HepG2 (cell line): Measurements from ENCODE around the gene RAD18. TPM values are rescaled to one million over a fixed set of nuclear protein-coding genes. Genes with fewer than 3 reads are reported as not detected.

Experiments
- ATAC-seq: fragments of 200-7000 bp; cut with Tn5 transposase; 3 replicates; pipeline ENCODE4 v1.9.1; 2020; ENCODE audit warnings: mild to moderate bottlenecking, moderate library complexity
- BruUV-seq: library from RNA; stranded (reverse); fragments of 400-500 nt; replicated peaks from 2 replicates; lab custom pipeline; 2021; lab: Mats Ljungman, UMichigan
- CTCF ChIA-PET: fragments of 300-600 bp; formaldehyde crosslinking; extraction: SDS; loops from one replicate; lab custom pipeline; 2021; ENCODE audit warnings: low total read pairs, inconsistent platforms, low intra/inter-chr PET ratio; lab: Yijun Ruan, JAX
- POLR2A ChIA-PET: fragments of 350-600 bp; sonication (Branson Sonifier 250); formaldehyde crosslinking; loops from one replicate; lab custom pipeline; 2020; ENCODE audit warnings: antibody characterized with exemption, inconsistent platforms; lab: Yijun Ruan, JAX
- DNase-seq: peaks from one replicate; pipeline ENCODE4 v3.0.0-alpha.2; 2015; ENCODE audit warnings: low spot score
- FAIRE-seq: peaks from 3 replicates; lab custom pipeline; 2011; peaks lifted over from hg19 to GRCh38; lab: Jason Lieb, UNC
- H2AFZ ChIP-seq: one replicate; pipeline ENCODE4 v1.6.1; 2011; ENCODE audit warnings: low read length, inconsistent platforms
- H3K27ac ChIP-seq: fragments of 300-600 bp; 3 replicates; pipeline ENCODE4 v1.8.0; 2011; ENCODE audit warnings: mixed run types, mild to moderate bottlenecking, mixed read lengths, low read length, inconsistent platforms; ENCODE audit not compliant: insufficient read depth; ENCODE audit errors: extremely low read length
- H3K27me3 ChIP-seq, 2 experiments: fragments of 200-600 bp in 1 of 2; 2 replicates in 1 of 2; 3 replicates in 1 of 2; pipeline versions ENCODE4 v1.6.0 to v1.8.0; 2011; ENCODE audit warnings: low read length in 2 of 2, mild to moderate bottlenecking in 2 of 2, moderate library complexity in 2 of 2, inconsistent platforms in 1 of 2; ENCODE audit not compliant: insufficient read depth in 2 of 2, control insufficient read depth in 1 of 2
- H3K36me3 ChIP-seq, 2 experiments: fragments of 200-600 bp in 1 of 2; replicated peaks in 1 of 2; 2 replicates in 1 of 2; 3 replicates in 1 of 2; pipeline versions ENCODE4 v1.5.1 to v1.8.0; 2011; ENCODE audit warnings: low read length in 2 of 2, inconsistent platforms in 1 of 2; ENCODE audit not compliant: insufficient read depth in 2 of 2, control insufficient read depth in 1 of 2
- H3K4me1 ChIP-seq: 2 replicates; pipeline ENCODE4 v1.5.1; 2012; ENCODE audit warnings: low read length, inconsistent platforms; ENCODE audit not compliant: insufficient read depth
- H3K4me2 ChIP-seq: 2 replicates; pipeline ENCODE4 v1.6.0; 2011; ENCODE audit warnings: low read depth, low read length, inconsistent platforms
- H3K4me3 ChIP-seq, 3 experiments: fragments of 200-600 bp in 1 of 3; sonication (generic), shearing (Covaris generic) in 1 of 3; replicated peaks in 1 of 3; 2 replicates each; pipeline ENCODE4 v1.5.1; 2011 to 2016; ENCODE audit warnings: low read length in 3 of 3, inconsistent platforms in 2 of 3, low read depth in 2 of 3, mild to moderate bottlenecking in 2 of 3, control low read depth in 1 of 3, mixed read lengths in 1 of 3; ENCODE audit not compliant: insufficient read depth in 1 of 3
- H3K79me2 ChIP-seq: one replicate; pipeline ENCODE4 v1.6.1; 2011; ENCODE audit warnings: low read length, inconsistent platforms; ENCODE audit not compliant: insufficient read depth
- H3K9ac ChIP-seq: 2 replicates; pipeline ENCODE4 v1.6.0; 2011; ENCODE audit warnings: mild to moderate bottlenecking, low read depth, low read length, inconsistent platforms; ENCODE audit not compliant: insufficient read depth
- H3K9me3 ChIP-seq: 2 replicates; pipeline ENCODE4 v1.5.1; 2012; ENCODE audit warnings: mild to moderate bottlenecking, low read length
- H4K20me1 ChIP-seq: 2 replicates; pipeline ENCODE4 v1.6.0; 2011; ENCODE audit warnings: inconsistent platforms, mild to moderate bottlenecking, low read length, moderate library complexity; ENCODE audit not compliant: insufficient read depth
- DR1 ChIP-seq: sonication (generic); formaldehyde crosslinking; IDR thresholded peaks from 2 replicates; pipeline ENCODE4 v1.8.0; 2021; ENCODE audit warnings: mild to moderate bottlenecking, missing genetic modification reagents, inconsistent platforms
- ELF3 ChIP-seq: IDR thresholded peaks from 2 replicates; pipeline ENCODE4 v1.6.1; 2016; ENCODE audit warnings: missing genetic modification reagents, missing compliant biosample characterization
- ISL2 ChIP-seq: sonication (generic); formaldehyde crosslinking; IDR thresholded peaks from 2 replicates; pipeline ENCODE4 v1.5.0; 2020; ENCODE audit warnings: missing genetic modification reagents
- NFE2 ChIP-seq: sonication (generic); formaldehyde crosslinking; IDR thresholded peaks from 2 replicates; pipeline ENCODE4 v1.4.0; 2020; ENCODE audit warnings: missing genetic modification reagents
- POLR2AphosphoS5 ChIP-seq: IDR thresholded peaks from 2 replicates; pipeline ENCODE4 v1.6.1; 2012; ENCODE audit warnings: low read depth, low read length
- SMAD9 ChIP-seq: sonication (generic); formaldehyde crosslinking; IDR thresholded peaks from 2 replicates; pipeline ENCODE4 v1.5.1; 2020; ENCODE audit warnings: mild to moderate bottlenecking, missing genetic modification reagents
- SP1 ChIP-seq, 2 experiments: fragments of 450-650 bp in 1 of 2; sonication (generic) in 1 of 2; formaldehyde crosslinking in 1 of 2; IDR thresholded peaks; 2 replicates each; pipeline versions ENCODE4 v1.4.0 to v1.6.1; 2016 to 2020; ENCODE audit warnings: missing genetic modification reagents in 1 of 2
- TCF12 ChIP-seq, 2 experiments: fragments of 450-650 bp in 1 of 2; sonication (generic) in 1 of 2; formaldehyde crosslinking in 1 of 2; IDR thresholded peaks; 2 replicates each; pipeline versions ENCODE4 v1.6.1 to v1.8.0; 2017 to 2022; ENCODE audit warnings: antibody characterized with exemption in 1 of 2, mild to moderate bottlenecking in 1 of 2, missing genetic modification reagents in 1 of 2, moderate library complexity in 1 of 2
- ZNF143 ChIP-seq: sonication (generic); formaldehyde crosslinking; IDR thresholded peaks from 2 replicates; pipeline ENCODE4 v1.4.0; 2020; ENCODE audit warnings: missing genetic modification reagents
- ZNF713 ChIP-seq: sonication (generic); formaldehyde crosslinking; IDR thresholded peaks from 2 replicates; pipeline ENCODE4 v1.4.0; 2020; ENCODE audit warnings: mild to moderate bottlenecking, missing genetic modification reagents
- WGBS: methylation state at CpG from one replicate; pipeline ENCODE4 v1.1.6; 2017; ENCODE audit warnings: low lambda C conversion rate; 5-methylcytosine and 5-hydroxymethylcytosine counted together
- in situ Hi-C: cut with HindIII; loops from 2 replicates; pipeline ENCODE4 v1.10.0; 2017; ENCODE audit warnings: low pct_unique_long_range_greater_than_20kb; ENCODE audit not compliant: extremely low pct_ligation_motif_present
- intact Hi-C: fragments of 100-400 bp; cut with micrococcal nuclease; formaldehyde crosslinking; loops from one replicate; pipeline ENCODE4 v1.10.0; 2022; ENCODE audit not compliant: unreplicated experiment
- polyA plus RNA-seq, 8 experiments: library from polyadenylated mRNA; depleted of rRNA in 3 of 8; stranded (reverse) in 7 of 8; unstranded in 1 of 8; fragments of >200 nt; fragmentation: Illumina TruSeq in 4 of 8; extraction: Trizol in 4 of 8; gene quantifications; 2 replicates each; pipeline versions ENCODE4 v1.2.1 to v1.2.3, GENCODE V29; 2011 to 2016; ENCODE audit warnings: low read depth in 4 of 8, missing spikeins in 1 of 8, mixed read lengths in 1 of 8; ENCODE audit not compliant: insufficient read depth in 1 of 8
- total RNA-seq, 5 experiments: library from RNA; depleted of rRNA; stranded (reverse); fragments of >200 nt; fragmentation: Illumina TruSeq; extraction: Trizol; gene quantifications; 2 replicates each; pipeline ENCODE4 v1.2.3, GENCODE V29; 2016; ENCODE audit warnings: low read depth in 1 of 5

The RAD18 gene
- total and polyA plus RNA-seq, 2 of the 13 experiments (the other 11 are each of a cell fraction or from before 2014, with no cell fraction given): 5.9 to 20.7 TPM

DNA sequence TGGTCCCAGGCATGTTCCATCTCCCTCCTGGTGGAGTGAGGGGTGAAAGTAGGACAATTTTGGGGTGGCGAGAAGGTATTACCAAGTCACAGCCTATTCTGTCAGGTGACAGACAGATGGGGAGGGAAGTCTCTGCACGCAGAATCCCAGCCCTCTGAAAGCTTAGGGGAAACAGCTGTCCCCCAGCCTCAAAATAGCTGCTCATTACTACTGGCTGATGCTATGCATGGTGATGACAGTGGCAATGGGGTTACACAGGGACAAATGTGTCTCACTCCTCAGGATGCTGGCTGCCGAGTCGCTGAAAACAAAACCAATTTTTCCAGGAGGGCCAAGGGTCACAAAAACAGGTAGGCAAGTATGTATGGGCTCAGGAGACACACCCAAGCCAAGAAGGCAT lies 125.0 kb downstream of the RAD18 start:
- TF ChIP-seq ZNF143 (CRISPR knock-in tag): no peak
- no peak for TF ChIP-seq SMAD9 (CRISPR knock-in tag)
- TF ChIP-seq POLR2AphosphoS5: no peak
- no peak for TF ChIP-seq DR1 (CRISPR knock-in tag)
- no peak for TF ChIP-seq NFE2 (CRISPR knock-in tag)
- no peak for TF ChIP-seq ISL2 (CRISPR knock-in tag)
- ATAC-seq: no peak

GRCh38 chr3:8837162-8837561 lies 126.1 kb downstream of the RAD18 start:
- H3K4me1 ChIP-seq: no peaks in the 10 kb centered on the region
- no peak overlapping the region for H3K9ac ChIP-seq
- H3K9me3 ChIP-seq: no peaks in the 10 kb centered on the region
- H3K79me2 ChIP-seq: no peaks in the 10 kb centered on the region
- 52% methylated on average over 3 of the region's 3 CpGs for WGBS
- DNase-seq: no peak
- no peak for FAIRE-seq
- TF ChIP-seq SP1 (IDR thresholded peaks at IDR 0.05) (no peak), SP1 (CRISPR knock-in tag; IDR thresholded peaks at IDR 0.05) (no peak), ELF3 (CRISPR knock-in tag) (no peak), ZNF713 (CRISPR knock-in tag) (no peak), TCF12 (IDR thresholded peaks at IDR 0.05) (no peak), TCF12 (CRISPR knock-in tag; IDR thresholded peaks at IDR 0.05) (no peak)
- H3K4me3 ChIP-seq: no peak overlapping the region
- BruUV-seq: no TSS peak
- CTCF ChIA-PET: no interaction called here
- H3K36me3 ChIP-seq: no peaks in the 10 kb centered on the region
- no peaks in the 10 kb centered on the region for H4K20me1 ChIP-seq
- intact Hi-C loops (no loop called here), in situ Hi-C loops (no loop called here)
- no peaks in the 10 kb centered on the region for H3K27me3 ChIP-seq
- no peak overlapping the region for H2AFZ ChIP-seq
- H3K4me2 ChIP-seq: no peak overlapping the region
- no peak for ATAC-seq
- POLR2A ChIA-PET: no interaction called here
- no peak overlapping the region for H3K27ac ChIP-seq

More for the DNA sequence above, 125.0 kb downstream of the RAD18 start:
- Histone ChIP-seq H3K79me2 (no peaks in the 10 kb centered on the region), H3K27me3 (no peaks in the 10 kb centered on the region), H3K27ac (no peak overlapping the region), H3K36me3 (no peaks in the 10 kb centered on the region), H3K4me1 (no peaks in the 10 kb centered on the region), H3K4me3 (no peak overlapping the region), H3K9me3 (no peaks in the 10 kb centered on the region), H3K4me2 (no peak overlapping the region), H4K20me1 (no peaks in the 10 kb centered on the region), H2AFZ (no peak overlapping the region), H3K9ac (no peak overlapping the region)
- CTCF ChIA-PET: no interaction called here
- 60% methylated on average over 4 of the region's 4 CpGs for WGBS
- in situ Hi-C loops (no loop called here), intact Hi-C loops (no loop called here)
- no TSS peak for BruUV-seq
- DNase-seq (no peak), FAIRE-seq (no peak)
- POLR2A ChIA-PET: no interaction called here
